ENCODE measurements around the gene PRRX1. TPM values are rescaled to one million over a fixed set of nuclear protein-coding genes. Genes with fewer than 3 reads are reported as not detected.

PRRX1 gene
- total RNA-seq, 4 donors from 2014 or later, result 1.0 to 30.5 (median 2.2) TPM

DNA sequence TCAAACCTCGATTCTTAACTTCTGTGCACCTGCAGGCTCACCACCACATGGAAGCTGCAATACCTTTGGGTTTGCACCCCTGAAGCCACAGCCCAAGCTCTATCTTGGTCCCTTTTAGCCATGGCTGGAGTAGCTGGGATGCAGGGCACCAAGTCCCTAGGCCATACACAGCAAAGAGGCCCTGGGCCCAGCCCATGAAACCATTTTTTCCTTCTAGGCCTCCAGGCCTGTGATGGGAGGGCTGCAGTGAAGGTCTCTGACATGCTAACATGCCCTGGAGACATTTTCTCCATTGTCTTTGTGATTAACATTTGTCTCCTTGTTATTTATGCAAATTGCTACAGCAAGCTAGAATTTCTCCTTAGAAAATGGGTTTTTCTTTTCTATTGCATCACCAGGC, 79.2 kb downstream of the PRRX1 start:
- TF ChIP-seq, protein P1, sequence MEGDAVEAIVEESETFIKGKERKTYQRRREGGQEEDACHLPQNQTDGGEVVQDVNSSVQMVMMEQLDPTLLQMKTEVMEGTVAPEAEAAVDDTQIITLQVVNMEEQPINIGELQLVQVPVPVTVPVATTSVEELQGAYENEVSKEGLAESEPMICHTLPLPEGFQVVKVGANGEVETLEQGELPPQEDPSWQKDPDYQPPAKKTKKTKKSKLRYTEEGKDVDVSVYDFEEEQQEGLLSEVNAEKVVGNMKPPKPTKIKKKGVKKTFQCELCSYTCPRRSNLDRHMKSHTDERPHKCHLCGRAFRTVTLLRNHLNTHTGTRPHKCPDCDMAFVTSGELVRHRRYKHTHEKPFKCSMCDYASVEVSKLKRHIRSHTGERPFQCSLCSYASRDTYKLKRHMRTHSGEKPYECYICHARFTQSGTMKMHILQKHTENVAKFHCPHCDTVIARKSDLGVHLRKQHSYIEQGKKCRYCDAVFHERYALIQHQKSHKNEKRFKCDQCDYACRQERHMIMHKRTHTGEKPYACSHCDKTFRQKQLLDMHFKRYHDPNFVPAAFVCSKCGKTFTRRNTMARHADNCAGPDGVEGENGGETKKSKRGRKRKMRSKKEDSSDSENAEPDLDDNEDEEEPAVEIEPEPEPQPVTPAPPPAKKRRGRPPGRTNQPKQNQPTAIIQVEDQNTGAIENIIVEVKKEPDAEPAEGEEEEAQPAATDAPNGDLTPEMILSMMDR (IDR thresholded peaks at IDR 0.05), result no peak
- TF ChIP-seq POLR2A (IDR thresholded peaks at IDR 0.05), result no peak
- H3K4me3 ChIP-seq, result no peak overlapping the region

DNA sequence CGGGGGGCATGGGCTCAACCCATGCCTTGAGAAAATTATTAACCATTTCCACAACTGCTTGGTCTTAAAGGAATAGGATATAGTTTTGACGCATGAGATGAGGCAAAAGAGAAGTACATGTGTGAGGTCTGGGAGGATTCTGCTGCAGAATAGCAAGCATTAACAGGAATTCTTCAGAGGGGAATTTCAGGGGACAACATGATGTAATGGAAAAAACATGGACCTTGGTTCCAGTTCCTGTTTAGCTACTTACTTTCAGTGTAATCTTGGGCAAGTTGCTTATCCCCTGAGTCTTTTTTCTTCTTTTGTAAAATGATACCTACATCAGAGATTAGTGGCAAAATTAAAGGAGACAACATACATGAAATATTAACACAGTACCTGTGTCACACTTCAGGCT, 85.6 kb downstream of the PRRX1 start:
- TF ChIP-seq, protein P1 (IDR thresholded peaks at IDR 0.05), result no peak
- TF ChIP-seq POLR2A (IDR thresholded peaks at IDR 0.05), result no peak
- Histone ChIP-seq H3K4me3 (no peak overlapping the region), H3K27me3 (no peaks in the 10 kb centered on the region), H3K9me3 (no peaks in the 10 kb centered on the region), H3K36me3 (no peaks in the 10 kb centered on the region), H3K4me1 (no peaks in the 10 kb centered on the region), H3K27ac (no peak overlapping the region)
- DNase-seq, result no peak

More for the DNA sequence above, 79.2 kb downstream of the PRRX1 start:
- no peaks in the 10 kb centered on the region for H3K36me3 ChIP-seq
- H3K27me3 ChIP-seq, result no peaks in the 10 kb centered on the region
- peaks cover 0 to 4% (median 0%) of the 10 kb centered on the region in 4 donors for H3K9me3 ChIP-seq
- no peaks in the 10 kb centered on the region for H3K4me1 ChIP-seq
- H3K27ac ChIP-seq, result no peak overlapping the region
- DNase-seq, result no peak

DNA sequence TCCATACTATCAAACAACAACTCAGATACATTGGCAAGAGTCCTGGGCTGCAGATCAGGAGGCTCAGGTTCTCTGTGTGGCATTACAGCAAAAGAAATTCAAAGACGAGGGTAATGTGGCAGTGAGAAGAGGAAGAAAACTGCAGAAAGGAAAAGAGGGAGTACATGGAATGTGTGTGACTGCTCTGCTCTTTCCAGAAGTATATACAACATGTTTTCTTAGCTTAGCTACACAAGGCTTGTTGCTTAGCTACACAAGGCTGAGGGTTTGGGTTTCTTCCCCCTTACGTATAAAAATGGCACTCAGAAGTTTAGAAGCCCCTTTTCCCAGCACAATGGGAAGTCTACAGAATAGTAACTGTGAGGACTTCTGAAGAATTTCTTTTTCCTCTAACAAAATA, 86.0 kb downstream of the PRRX1 start:
- H3K4me3 ChIP-seq, result no peak overlapping the region
- H3K36me3 ChIP-seq, result no peaks in the 10 kb centered on the region
- no peaks in the 10 kb centered on the region for H3K9me3 ChIP-seq
- no peak for TF ChIP-seq POLR2A (IDR thresholded peaks at IDR 0.05)
- TF ChIP-seq, protein P1 (IDR thresholded peaks at IDR 0.05), result no peak
- no peaks in the 10 kb centered on the region for H3K27me3 ChIP-seq
- H3K4me1 ChIP-seq, result no peaks in the 10 kb centered on the region
- no peak overlapping the region for H3K27ac ChIP-seq
- DNase-seq, result no peak

DNA sequence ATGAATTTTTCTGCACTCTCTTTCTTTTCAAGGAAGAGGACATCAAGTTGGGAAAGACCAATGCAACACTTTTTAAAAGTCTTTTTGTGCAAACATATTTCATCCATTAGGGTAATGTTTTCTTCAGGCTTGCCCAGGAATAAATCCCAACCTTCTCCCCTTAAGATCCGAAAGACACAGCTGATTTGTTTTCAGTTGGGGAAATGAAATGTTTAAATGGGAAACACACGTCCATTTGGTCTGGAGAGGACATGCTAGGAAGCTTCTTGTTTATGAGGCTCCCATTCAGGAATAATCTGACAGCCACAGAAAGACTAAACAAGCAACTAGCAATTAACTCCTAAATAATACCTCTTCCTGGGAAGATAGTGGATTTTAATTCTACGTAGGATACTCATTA, 91.9 kb downstream of the PRRX1 start:
- TF ChIP-seq POLR2A (IDR thresholded peaks at IDR 0.05), result no peak
- TF ChIP-seq, protein P1 (IDR thresholded peaks at IDR 0.05), result no peak
- Histone ChIP-seq H3K4me3 (no peak overlapping the region), H3K4me1 (no peaks in the 10 kb centered on the region), H3K9me3 (no peaks in the 10 kb centered on the region), H3K27me3 (no peaks in the 10 kb centered on the region), H3K27ac (no peak overlapping the region), H3K36me3 (no peaks in the 10 kb centered on the region)
- no peak for DNase-seq

DNA sequence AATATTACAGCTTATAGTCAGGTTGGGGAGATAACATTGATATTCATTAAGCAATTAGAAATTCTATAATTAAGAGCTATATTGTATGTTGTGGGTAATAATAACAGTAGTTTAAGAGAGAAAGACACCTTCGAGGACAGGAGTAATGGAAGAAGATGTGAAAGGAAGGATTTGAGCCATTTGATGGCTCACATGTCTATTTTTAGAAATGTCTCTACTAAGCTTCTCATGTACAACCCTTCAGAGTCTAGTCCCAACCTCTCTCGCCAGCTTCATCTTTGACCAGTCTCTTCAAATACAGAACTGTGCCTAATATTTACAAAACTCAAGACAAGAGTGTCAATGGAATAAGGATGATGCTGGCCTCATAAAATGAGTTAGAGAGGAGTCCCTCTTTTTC, 95.1 kb downstream of the PRRX1 start:
- no peaks in the 10 kb centered on the region for H3K9me3 ChIP-seq
- TF ChIP-seq, protein P1 (IDR thresholded peaks at IDR 0.05), result no peak
- TF ChIP-seq POLR2A (IDR thresholded peaks at IDR 0.05), result no peak
- no peaks in the 10 kb centered on the region for H3K36me3 ChIP-seq
- DNase-seq, result no peak
- no peak overlapping the region for H3K27ac ChIP-seq
- no peaks in the 10 kb centered on the region for H3K4me1 ChIP-seq
- no peaks in the 10 kb centered on the region for H3K27me3 ChIP-seq
- no peak overlapping the region for H3K4me3 ChIP-seq

DNA sequence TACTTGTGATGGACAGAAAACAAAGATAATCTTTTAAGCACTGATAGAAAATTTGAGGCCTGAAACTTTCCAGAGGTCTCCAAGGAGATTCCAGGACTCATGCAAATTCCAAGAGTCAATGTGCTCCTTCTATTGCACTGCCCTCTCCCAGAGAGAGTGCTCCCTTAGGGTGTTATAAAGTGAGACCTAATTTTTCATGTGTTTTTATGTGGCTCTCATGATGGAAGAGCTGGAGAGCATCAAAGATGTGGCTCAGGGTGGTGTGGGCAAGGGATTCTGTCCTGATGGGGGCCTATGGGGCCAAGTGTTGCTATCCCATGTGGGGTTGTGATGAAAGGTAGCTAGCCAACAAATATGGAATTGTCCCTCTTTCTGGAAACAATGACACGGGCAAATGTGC, 101.3 kb downstream of the PRRX1 start:
- H3K36me3 ChIP-seq, result no peaks in the 10 kb centered on the region
- TF ChIP-seq, protein P1 (IDR thresholded peaks at IDR 0.05), result no peak
- TF ChIP-seq POLR2A (IDR thresholded peaks at IDR 0.05), result no peak
- no peak overlapping the region for H3K4me3 ChIP-seq
- H3K27me3 ChIP-seq, result no peaks in the 10 kb centered on the region
- H3K9me3 ChIP-seq, result no peaks in the 10 kb centered on the region
- H3K4me1 ChIP-seq, result no peaks in the 10 kb centered on the region
- no peak for DNase-seq
- no peak overlapping the region for H3K27ac ChIP-seq

All from Peyer's patch (tissue), 4 donors.